Spleen (tissue), 11 donors: Measurements from ENCODE around the gene HDAC4. TPM values are rescaled to one million over a fixed set of nuclear protein-coding genes. Genes with fewer than 3 reads are reported as not detected.

Experiments used
- DNase-seq: peaks from one replicate; pipeline ENCODE4 v3.0.0-alpha.2; 2020
- H3K27ac ChIP-seq, 8 donors: fragments of 200-600 bp; sonication (generic) in 7 of 8; 1 replicate in 4 of 8; 2 replicates in 4 of 8; pipeline versions ENCODE4 v1.5.0 to v1.8.0; 2016 to 2021; ENCODE audit warnings: inconsistent platforms in 4 of 8, mild to moderate bottlenecking in 4 of 8, moderate library complexity in 1 of 8
- H3K27me3 ChIP-seq, 7 donors: fragments of 200-600 bp; sonication (generic) in 6 of 7; replicated peaks in 1 of 7; 1 replicate in 4 of 7; 2 replicates in 3 of 7; pipeline versions ENCODE4 v1.5.0 to v1.8.0; 2016 to 2021; ENCODE audit warnings: inconsistent platforms in 3 of 7, mild to moderate bottlenecking in 1 of 7
- H3K36me3 ChIP-seq, 6 donors: fragments of 200-600 bp; sonication (generic) in 5 of 6; 1 replicate in 4 of 6; 2 replicates in 2 of 6; pipeline versions ENCODE4 v1.5.0 to v1.8.0; 2016 to 2021; ENCODE audit warnings: inconsistent platforms in 2 of 6
- H3K4me1 ChIP-seq, 6 donors: fragments of 200-600 bp; sonication (generic) in 5 of 6; 1 replicate in 3 of 6; 2 replicates in 3 of 6; pipeline versions ENCODE4 v1.5.0 to v1.8.0; 2016 to 2021; ENCODE audit warnings: inconsistent platforms in 3 of 6
- H3K4me3 ChIP-seq, 8 donors: fragments of 200-600 bp; sonication (generic) in 7 of 8; 1 replicate in 4 of 8; 2 replicates in 4 of 8; pipeline versions ENCODE4 v1.5.0 to v1.8.0; 2016 to 2021; ENCODE audit warnings: inconsistent platforms in 4 of 8, mild to moderate bottlenecking in 4 of 8, moderate library complexity in 2 of 8
- H3K9me3 ChIP-seq, 8 donors: fragments of 200-600 bp; sonication (generic) in 7 of 8; 1 replicate in 4 of 8; 2 replicates in 4 of 8; pipeline versions ENCODE4 v1.5.0 to v1.8.0; 2016 to 2021; ENCODE audit warnings: inconsistent platforms in 4 of 8
- POLR2A ChIP-seq, 3 donors: fragments of 450-650 bp; IDR thresholded peaks; one replicate each; pipeline ENCODE4 v1.5.1; 2017; ENCODE audit warnings: antibody characterized with exemption in 3 of 3, mild to moderate bottlenecking in 1 of 3
- POLR2AphosphoS5 ChIP-seq, 3 donors: sonication (generic); formaldehyde crosslinking; IDR thresholded peaks; one replicate each; pipeline ENCODE4 v1.5.1; 2017; ENCODE audit warnings: antibody characterized with exemption in 3 of 3
- WGBS, 5 donors: extraction: QIAGEN DNeasy Blood & Tissue Kit in 3 of 5; methylation state at CpG; one replicate each; pipeline versions ENCODE4 v1.1.5 to v1.1.7; 2013 to 2018; 5-methylcytosine and 5-hydroxymethylcytosine counted together
- intact Hi-C: fragments of 100-400 bp; cut with DNase I; formaldehyde crosslinking; loops from one replicate; pipeline ENCODE4 v1.15.0; 2023; ENCODE audit warnings: low total_unique reads
- polyA plus RNA-seq, 3 donors: library from polyadenylated mRNA; stranded (reverse); fragments of 200-250 nt; gene quantifications; one replicate each; pipeline ENCODE4 v1.2.1, GENCODE V29; 2013
- total RNA-seq, 7 donors: library from RNA; depleted of rRNA in 3 of 7; stranded (reverse); fragments of >200 nt in 3 of 7; fragmentation: NEBNext Ultra II Directional in 4 of 7; extraction: Animal tissue kit (Norgen Biotek cat#: 25700) in 4 of 7; gene quantifications; one replicate each; pipeline versions ENCODE4 v1.1.0 to v1.2.1, GENCODE V29; 2016 to 2021
- TF ChIP-seq, protein P1 (sequence below), 11 experiments: fragments of 200-600 bp in 7 of 11; fragments of 450-650 bp in 4 of 11; sonication (generic) in 4 of 11; IDR thresholded peaks in 8 of 11; conservative IDR thresholded peaks in 3 of 11; 1 replicate in 7 of 11; 2 replicates in 4 of 11; pipeline versions ENCODE4 v1.4.0 to v1.8.0; 2016 to 2021; ENCODE audit warnings: antibody characterized with exemption in 11 of 11, inconsistent platforms in 4 of 11, mild to moderate bottlenecking in 1 of 11
- donor health status: healthy with polysubstance abuse.
- donor health status: DM: no; HTN: no; CAD: no; lungs with moderate emphysema.
- donor health status: DM: no; HTN: no; CAD: no.
- donor health status: Bipolar disorder and iron deficiency.
- donor health status: healthy.
- donor health status: DM: no; HTN: no; CAD: no.
- donor health status: DM: yes; HTN: yes; CAD: no.

HDAC4 gene
- total and polyA plus RNA-seq, 10 donors: 3.2 to 122 (median 69.5) TPM

DNA sequence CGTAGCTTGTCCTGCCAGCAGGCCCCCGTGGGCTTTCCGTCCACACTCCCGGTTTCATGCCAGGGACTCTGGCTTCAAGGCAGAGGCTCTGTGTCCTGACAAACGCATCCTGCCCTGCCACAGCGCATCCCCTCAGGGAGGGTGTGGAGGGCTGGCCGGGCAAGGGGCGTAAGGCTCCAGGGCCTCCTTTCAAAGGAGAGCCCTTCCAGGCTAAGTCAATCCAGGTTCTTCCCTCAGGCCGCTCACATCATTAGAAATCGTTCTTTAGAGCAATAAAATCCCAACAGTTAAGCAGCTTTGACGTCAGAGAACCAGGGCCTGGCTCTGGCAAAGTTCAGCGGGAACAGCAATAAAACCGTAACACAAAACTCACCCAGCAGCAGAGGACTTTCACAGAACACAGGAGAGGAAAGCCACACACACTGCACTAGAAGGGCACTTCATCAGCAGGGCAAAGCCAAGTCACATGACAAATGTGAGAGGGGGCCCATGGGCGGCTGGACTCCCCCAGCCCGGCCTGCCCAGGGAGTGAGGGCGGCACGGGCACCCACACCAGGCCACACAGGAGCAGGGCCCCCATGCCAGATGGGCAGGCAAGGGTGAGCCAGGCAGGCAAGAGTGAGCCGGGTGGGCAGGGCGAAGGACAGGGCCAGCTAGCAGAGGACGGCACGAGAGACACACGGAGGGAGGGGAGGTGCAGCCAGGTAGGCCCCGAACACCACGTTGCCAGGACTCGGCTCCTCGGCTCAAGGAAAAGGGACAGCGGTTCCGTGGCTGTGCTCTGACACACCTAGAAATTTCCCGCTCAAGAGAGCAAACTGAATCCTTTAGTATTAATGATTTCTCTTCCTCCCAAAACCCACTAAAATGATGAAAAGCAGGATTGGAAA, 52.0 kb downstream of the HDAC4 start:
- DNase-seq: no peak
- no peak for TF ChIP-seq POLR2A (IDR thresholded peaks at IDR 0.05)
- TF ChIP-seq, protein P1, sequence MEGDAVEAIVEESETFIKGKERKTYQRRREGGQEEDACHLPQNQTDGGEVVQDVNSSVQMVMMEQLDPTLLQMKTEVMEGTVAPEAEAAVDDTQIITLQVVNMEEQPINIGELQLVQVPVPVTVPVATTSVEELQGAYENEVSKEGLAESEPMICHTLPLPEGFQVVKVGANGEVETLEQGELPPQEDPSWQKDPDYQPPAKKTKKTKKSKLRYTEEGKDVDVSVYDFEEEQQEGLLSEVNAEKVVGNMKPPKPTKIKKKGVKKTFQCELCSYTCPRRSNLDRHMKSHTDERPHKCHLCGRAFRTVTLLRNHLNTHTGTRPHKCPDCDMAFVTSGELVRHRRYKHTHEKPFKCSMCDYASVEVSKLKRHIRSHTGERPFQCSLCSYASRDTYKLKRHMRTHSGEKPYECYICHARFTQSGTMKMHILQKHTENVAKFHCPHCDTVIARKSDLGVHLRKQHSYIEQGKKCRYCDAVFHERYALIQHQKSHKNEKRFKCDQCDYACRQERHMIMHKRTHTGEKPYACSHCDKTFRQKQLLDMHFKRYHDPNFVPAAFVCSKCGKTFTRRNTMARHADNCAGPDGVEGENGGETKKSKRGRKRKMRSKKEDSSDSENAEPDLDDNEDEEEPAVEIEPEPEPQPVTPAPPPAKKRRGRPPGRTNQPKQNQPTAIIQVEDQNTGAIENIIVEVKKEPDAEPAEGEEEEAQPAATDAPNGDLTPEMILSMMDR (IDR thresholded peaks at IDR 0.05 in 8 of 11, conservative IDR thresholded peaks at IDR 0.05 in 3 of 11): no peak
- TF ChIP-seq POLR2AphosphoS5 (IDR thresholded peaks at IDR 0.05): no peak
- intact Hi-C loops: no loop called here
- no peaks in the 10 kb centered on the region for H3K4me1 ChIP-seq
- no peaks in the 10 kb centered on the region for H3K9me3 ChIP-seq
- H3K4me3 ChIP-seq: no peak overlapping the region
- H3K36me3 ChIP-seq: peaks cover 0 to 62% (median 20%) of the 10 kb centered on the region in 6 donors
- WGBS, 5 donors: 92 to 96% (median 95%) methylated on average over 29 of the region's 29 CpGs
- H3K27me3 ChIP-seq: no peaks in the 10 kb centered on the region
- H3K27ac ChIP-seq: no peak overlapping the region

DNA sequence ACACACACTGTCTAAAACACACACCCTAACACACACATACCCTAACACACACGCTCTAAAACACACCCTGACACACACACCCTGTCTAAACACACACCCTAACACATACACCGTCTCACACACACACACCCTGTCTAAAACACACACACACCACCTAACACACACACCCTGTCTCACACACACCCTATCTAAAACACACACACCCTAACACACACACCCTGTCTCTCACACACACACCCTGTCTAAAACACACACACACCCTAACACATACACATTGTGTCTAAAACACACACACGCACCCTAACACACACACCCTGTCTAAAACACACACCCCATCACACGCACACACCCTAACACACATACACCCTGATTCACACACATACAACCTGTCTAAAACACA, 54.1 kb downstream of the HDAC4 start:
- H3K4me3 ChIP-seq: no peak overlapping the region
- no peak for DNase-seq
- H3K27me3 ChIP-seq: no peaks in the 10 kb centered on the region
- peaks cover 0 to 13% (median 0%) of the 10 kb centered on the region in 6 donors for H3K4me1 ChIP-seq
- WGBS, 5 donors: 91 to 97% (median 95%) methylated on average over 4 of the region's 4 CpGs
- no peaks in the 10 kb centered on the region for H3K9me3 ChIP-seq
- TF ChIP-seq POLR2A (IDR thresholded peaks at IDR 0.05): no peak
- no peak for TF ChIP-seq POLR2AphosphoS5 (IDR thresholded peaks at IDR 0.05)
- TF ChIP-seq, protein P1 (IDR thresholded peaks at IDR 0.05 in 8 of 11, conservative IDR thresholded peaks at IDR 0.05 in 3 of 11): no peak
- intact Hi-C loops: no loop called here
- no peak overlapping the region for H3K27ac ChIP-seq
- peaks cover 0 to 56% (median 12%) of the 10 kb centered on the region in 6 donors for H3K36me3 ChIP-seq

DNA sequence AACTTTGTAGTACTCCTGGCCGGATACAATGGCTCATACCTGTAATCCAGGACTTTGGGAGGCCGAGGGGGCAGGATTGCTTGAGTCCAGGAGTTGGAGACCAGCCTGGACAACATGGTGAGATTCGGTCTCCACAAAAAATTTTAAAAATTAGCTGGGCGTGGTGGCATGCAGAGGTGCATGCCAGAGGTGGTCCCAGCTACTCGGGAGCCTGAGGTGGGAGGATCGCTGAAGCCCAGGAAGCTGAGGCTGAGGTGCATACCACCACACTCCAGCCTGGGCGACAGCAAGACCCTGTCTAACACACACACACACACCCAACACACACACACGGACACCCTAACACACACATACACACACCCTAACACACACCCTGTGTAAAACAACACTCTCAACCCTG, 55.6 kb downstream of the HDAC4 start:
- no peak for TF ChIP-seq POLR2AphosphoS5 (IDR thresholded peaks at IDR 0.05)
- TF ChIP-seq POLR2A (IDR thresholded peaks at IDR 0.05): no peak
- TF ChIP-seq, protein P1 (IDR thresholded peaks at IDR 0.05 in 8 of 11, conservative IDR thresholded peaks at IDR 0.05 in 3 of 11): no peak
- H3K36me3 ChIP-seq: peaks cover 0 to 49% (median 5%) of the 10 kb centered on the region in 6 donors
- H3K4me3 ChIP-seq: no peak overlapping the region
- no peak for DNase-seq
- no peak overlapping the region for H3K27ac ChIP-seq
- H3K4me1 ChIP-seq: peaks cover 0 to 23% (median 3%) of the 10 kb centered on the region in 6 donors
- no peaks in the 10 kb centered on the region for H3K9me3 ChIP-seq
- no peaks in the 10 kb centered on the region for H3K27me3 ChIP-seq
- WGBS, 5 donors: 87 to 96% (median 94%) methylated on average over 8 of the region's 8 CpGs
- intact Hi-C loops: no loop called here

DNA sequence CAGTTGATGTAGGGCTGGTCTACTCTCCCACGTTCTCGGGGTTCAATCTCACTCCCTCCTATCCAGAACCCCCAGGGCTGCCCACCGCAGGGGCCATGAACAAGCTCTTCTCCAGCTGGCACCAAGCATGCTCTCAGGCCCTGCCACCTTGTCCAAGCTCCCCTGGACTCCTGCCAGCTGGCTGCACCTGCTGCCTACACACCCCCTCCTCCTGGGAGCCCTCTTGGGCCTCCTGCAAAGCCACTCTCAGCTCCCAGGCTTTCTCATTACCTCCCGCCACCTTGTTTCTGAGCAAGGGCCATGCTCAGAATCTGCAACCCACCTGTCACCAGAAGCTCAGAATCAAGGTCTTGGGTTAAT, 56.0 kb downstream of the HDAC4 start:
- no peak for DNase-seq
- TF ChIP-seq POLR2AphosphoS5 (IDR thresholded peaks at IDR 0.05): no peak
- TF ChIP-seq POLR2A (IDR thresholded peaks at IDR 0.05): no peak
- TF ChIP-seq, protein P1 (IDR thresholded peaks at IDR 0.05 in 8 of 11, conservative IDR thresholded peaks at IDR 0.05 in 3 of 11): no peak
- intact Hi-C loops: no loop called here

More for the DNA sequence above, 56.0 kb downstream of the HDAC4 start:
- H3K4me1 ChIP-seq: peaks cover 4 to 28% (median 7%) of the 10 kb centered on the region in 6 donors
- H3K36me3 ChIP-seq: peaks cover 0 to 46% (median 4%) of the 10 kb centered on the region in 6 donors
- WGBS, 5 donors: 93 to 100% (median 95%) methylated on average over 4 of the region's 4 CpGs
- no peak overlapping the region for H3K27ac ChIP-seq
- H3K27me3 ChIP-seq: no peaks in the 10 kb centered on the region
- no peaks in the 10 kb centered on the region for H3K9me3 ChIP-seq
- no peak overlapping the region for H3K4me3 ChIP-seq
